HuH-7 (cell line): ENCODE measurements around the gene CYSRT1.
"Not testable (repeated sequence)": the region's sequence is repeated elsewhere in the genome, so short reads cannot be mapped to it uniquely, and the experiment has no call there.

Experiments
- DNase-seq: peaks from one replicate; pipeline ENCODE4 v3.0.0; 2011; ENCODE audit warnings: low spot score

CYSRT1 gene

GRCh38 chr9:137237759-137238726, 13.1 kb downstream of the CYSRT1 start:
- no peak for DNase-seq

- DNase-seq: not testable (repeated sequence)
These were observed 14.7 kb downstream of the CYSRT1 start for GRCh38 chr9:137239541-137240200.

- DNase-seq: no peak
These were observed 15.4 kb downstream of the CYSRT1 start for GRCh38 chr9:137240318-137240840.

- peak; percentile 100 for DNase-seq
These were observed 16.0 kb downstream of the CYSRT1 start, which contains the start of gene TUBB4B for GRCh38 chr9:137240841-137241489. TUBB4B (plus strand) TSS chr9:137241287; CDS start chr9:137241361, 74 bp downstream.

- DNase-seq: no peak
These were observed 16.7 kb downstream of the CYSRT1 start for GRCh38 chr9:137241490-137242268.

GRCh38 chr9:137242269-137243203, 17.6 kb downstream of the CYSRT1 start:
- DNase-seq: no peak

- not testable (repeated sequence) for DNase-seq
These were observed 18.3 kb downstream of the CYSRT1 start for GRCh38 chr9:137243266-137243625.

GRCh38 chr9:137243626-137244485, 18.9 kb downstream of the CYSRT1 start:
- DNase-seq: no peak

GRCh38 chr9:137244486-137245449, 19.8 kb downstream of the CYSRT1 start:
- no peak for DNase-seq

GRCh38 chr9:137245450-137246421, 20.8 kb downstream of the CYSRT1 start:
- DNase-seq: no peak

GRCh38 chr9:137247135-137247915, 22.4 kb downstream of the CYSRT1 start:
- DNase-seq: no peak

- DNase-seq: no peak
These were observed 22.9 kb downstream of the CYSRT1 start for GRCh38 chr9:137247916-137248175.

- no peak for DNase-seq
These were observed 25.6 kb downstream of the CYSRT1 start for GRCh38 chr9:137250329-137251193.

GRCh38 chr9:137251194-137251461, 26.2 kb downstream of the CYSRT1 start, which contains the start of gene STPG3:
STPG3 (plus strand) TSS chr9:137251286; CDS start chr9:137251287, 1 bp downstream.
- DNase-seq: no peak

- no peak for DNase-seq
These were observed 26.7 kb downstream of the CYSRT1 start for GRCh38 chr9:137251490-137252268.
